Stimulated activated CD4-positive, alpha-beta T cell treated with anti-CD3 and anti-CD28 coated beads, Interleukin-1b, Interleukin-23, amount 100 ng/mL, for 1 hour (primary cell): ENCODE data around the gene OTOL1.
"Not testable (repeated sequence)": the region's sequence is repeated elsewhere in the genome, so short reads cannot be mapped to it uniquely, and the experiment has no call there.

ENCODE experiments used
- DNase-seq, 2 donors: peaks; one replicate each; pipeline ENCODE4 v3.0.0-alpha.2; 2020; ENCODE audit warnings: low read depth in 2 of 2

OTOL1 gene

DNA sequence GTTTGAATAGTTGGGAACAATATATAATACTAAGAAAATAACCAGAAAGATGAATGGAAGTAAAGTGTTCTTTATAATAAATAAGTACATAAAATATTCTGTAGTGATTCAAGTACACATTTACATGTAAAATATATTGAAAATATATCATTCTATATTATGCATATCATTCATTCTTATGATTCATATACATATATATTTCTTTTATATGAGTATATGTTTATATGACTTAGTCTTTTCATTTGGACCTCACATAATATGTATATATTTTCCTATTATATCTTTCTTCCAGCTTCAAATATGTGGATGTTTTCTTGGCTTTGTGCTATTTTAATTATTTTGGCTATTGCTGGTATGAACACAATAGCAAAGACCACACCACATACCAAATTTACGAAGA, at the start of gene OTOL1:
Gene OTOL1, plus strand, starts transcription at position 301 of the 400 bp plus-strand sequence. Its CDS starts 0 bp downstream, at position 301.
- no peak for DNase-seq

DNA sequence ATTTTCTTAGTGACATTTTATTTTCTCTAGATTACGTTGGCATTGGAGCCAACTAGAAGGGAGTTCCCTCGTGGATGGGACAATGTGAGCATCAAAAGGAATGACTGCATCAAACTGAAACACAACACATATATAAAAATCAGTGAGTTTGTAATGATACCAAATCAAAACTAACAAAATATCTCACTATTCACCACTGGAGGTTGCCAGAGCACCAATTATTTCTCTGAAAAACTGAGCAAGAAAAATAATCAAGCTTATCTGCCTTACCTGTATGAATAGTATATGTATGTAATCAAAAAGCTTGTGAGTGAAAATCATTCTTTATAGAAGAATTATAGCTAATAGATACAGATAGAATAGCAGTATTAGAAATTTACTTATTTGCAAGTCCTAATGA, 46.8 kb upstream of the OTOL1 start:
- DNase-seq: no peak

DNA sequence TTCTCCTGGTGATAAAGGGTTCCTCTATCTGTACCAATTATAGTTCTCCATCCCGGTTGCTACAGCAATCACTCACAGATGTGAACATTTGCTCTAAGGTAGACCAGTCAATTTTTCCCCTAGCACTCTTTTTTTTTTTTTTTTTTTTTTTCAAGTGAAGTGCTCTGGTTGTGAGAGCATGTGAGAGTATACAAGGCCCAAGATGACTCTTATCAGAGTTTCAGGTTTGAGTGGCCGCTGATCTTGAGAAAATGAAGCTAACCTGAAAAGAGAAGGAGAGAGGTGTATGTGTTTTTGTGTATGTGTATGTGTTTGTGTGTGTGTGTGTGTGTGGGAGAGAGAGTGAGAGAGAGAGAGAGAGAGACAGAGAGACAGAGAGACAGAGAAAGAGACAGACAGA, 44.4 kb upstream of the OTOL1 start:
- DNase-seq: no peak

DNA sequence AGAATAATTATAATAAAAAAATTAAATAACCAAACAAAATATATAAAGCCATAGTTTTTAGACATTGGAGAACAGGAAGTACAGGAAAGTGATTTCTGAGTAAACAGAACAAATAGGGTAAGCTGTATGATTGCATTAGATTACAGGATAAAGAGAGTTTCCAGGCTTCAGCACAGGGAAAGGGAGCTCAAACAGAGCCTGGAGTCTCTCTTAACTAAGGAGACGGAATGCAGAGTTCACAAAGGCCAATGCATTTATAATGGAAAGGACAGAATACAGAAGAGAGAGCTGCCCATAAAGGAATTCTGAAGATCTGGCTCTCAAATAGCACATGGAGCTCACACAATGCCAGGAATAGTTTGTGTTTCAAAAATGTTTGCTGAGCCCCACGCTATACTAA, 42.0 kb upstream of the OTOL1 start:
- no peak for DNase-seq

DNA sequence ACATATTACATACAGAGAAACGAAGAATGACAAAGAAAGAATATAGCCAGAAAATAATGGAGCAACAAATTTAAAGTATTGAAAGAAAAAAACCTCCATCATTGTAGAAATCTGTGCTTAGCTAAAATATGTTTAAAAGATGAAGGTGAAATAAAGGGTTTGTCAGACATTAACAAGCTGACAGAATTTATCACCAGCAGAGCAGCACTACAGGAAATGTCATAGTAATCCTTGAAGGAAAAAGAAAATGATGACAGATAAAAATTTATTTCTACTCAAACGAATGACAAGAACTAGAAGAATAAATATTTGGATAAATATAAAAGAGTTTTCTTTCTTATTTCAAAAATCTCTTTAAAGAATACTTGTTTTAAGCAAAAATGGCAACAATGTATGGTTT, 40.6 kb upstream of the OTOL1 start:
- no peak for DNase-seq

DNA sequence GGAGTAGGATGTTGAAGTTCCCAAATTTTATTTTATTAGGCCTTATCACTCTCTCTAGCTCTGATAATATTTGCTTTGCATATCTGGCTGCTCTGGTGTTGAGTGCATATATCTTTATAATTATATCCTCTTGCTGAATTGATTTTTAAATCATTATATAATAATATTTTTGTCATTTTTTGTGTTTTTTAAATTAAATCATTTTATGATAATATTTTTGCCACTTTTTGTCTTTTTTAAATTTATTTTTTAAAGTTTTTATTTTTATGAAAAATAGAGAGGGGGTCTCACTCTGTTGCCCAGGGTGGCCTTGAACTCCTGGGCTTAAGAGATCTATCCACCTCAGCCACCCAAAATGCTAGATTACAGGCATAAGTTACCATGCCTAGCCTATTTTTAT, 34.5 kb upstream of the OTOL1 start:
- no peak for DNase-seq

DNA sequence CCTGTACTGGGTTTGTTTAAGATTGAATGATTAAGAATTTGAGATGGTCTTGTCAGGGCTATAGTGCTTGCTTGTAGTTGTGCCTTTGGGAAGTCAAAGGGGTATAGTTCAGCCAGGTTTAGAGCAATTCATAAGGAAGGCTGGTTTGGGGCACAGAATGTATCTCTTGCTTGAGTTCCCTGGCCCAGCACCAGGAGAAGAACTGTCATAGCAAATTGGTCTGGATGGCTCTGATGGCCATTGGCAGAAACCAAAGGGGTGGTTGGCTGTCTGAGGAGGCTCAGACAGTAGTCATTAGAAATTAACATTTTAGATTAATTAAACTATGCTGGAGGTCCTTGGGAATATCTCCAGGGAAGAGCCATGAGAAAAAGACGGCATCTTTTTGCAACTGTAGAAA, 25.4 kb upstream of the OTOL1 start:
- no peak for DNase-seq

DNA sequence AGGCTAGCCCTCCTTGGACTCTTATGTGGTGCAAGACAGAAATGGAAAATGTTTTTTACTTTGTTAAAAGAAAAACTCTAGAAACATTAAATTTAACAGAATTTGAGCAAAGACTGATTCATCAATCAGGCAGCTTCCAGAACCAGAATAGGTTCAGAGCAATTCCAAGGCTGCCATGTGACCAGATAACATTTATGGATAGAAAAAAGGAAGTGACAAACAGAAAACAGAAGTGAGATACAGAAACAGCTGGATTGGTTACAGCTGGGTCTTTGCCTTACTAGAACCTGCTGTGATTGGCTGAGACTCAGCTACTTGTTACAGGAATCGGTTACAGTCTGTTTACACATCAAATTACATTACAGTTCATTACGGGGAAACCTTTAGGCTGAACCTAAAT, 22.5 kb upstream of the OTOL1 start:
- DNase-seq: no peak

DNA sequence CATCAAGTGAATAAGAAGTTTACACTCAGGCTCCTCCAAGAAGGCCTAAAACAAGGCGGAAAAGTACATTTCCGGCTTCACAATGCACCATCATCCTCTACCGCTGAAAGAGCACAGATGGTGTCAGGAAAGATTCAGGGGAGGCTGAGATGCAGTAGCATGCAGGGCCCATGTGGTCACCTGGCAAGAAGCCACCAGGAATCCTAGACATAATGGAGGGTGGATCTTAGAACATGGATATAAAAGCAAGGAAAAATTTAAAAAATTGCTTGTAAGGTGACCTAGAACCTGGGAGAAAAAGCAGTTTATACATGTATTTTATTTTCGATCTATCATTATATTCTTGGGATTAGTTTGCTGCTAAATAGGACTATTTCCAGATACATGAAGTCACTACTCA, 21.9 kb upstream of the OTOL1 start:
- no peak for DNase-seq

DNA sequence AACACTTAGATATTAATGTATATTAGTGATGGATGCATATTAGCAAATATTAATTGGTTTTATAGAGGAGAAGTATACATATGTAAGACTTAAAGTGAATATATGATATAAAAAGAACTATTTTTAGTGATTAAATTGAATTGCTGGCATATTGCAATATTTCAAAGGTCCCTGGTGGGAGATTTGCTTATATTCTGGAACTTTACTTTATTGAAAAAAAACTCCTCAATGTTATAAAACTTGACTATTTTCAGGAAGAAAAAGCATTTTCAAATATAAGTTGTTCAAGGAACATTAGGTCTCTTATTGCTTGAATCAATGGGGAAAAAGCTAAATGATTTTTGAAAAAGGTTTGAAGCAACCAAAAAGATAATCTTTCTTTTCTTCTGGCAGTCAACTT, 21.4 kb upstream of the OTOL1 start:
- no peak for DNase-seq

DNA sequence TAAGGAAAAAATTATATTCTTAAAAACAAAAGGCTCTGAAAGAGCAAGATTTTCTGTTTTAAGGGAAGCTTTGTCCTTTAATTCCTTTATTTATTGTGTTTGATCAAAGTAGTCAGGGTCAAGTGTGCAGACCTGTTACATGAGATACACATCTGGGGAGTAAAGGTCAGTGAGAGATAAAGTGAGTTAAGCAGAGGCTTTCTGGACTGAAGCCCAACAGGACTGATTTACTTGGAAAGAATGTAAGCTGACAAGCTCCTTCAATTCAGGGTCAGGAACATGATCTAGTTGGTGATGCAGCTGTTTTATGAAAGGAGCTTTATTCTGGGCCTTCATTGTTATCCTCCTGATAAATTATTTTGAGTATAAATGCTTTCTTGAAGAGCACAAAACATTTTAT, 20.7 kb upstream of the OTOL1 start:
- no peak for DNase-seq

DNA sequence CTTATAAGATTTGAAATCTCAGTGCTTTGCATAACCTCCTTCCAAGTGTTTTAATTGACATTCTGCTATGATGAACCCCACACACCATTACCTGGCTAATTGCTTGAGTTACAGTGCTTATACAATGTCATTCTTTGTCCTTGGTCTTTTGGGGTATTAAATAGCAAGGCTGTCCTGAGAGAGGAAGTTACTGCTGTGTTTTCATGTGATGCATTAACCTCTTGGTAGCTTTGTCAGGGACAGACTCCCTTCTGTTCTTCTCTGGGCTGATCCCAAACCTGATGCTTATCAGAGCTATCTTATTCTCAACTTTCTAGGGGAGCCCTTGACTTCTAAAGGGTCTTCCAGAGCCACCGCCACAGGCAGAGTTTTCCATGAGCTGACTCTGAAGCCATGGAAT, 12.4 kb upstream of the OTOL1 start:
- no peak for DNase-seq

DNA sequence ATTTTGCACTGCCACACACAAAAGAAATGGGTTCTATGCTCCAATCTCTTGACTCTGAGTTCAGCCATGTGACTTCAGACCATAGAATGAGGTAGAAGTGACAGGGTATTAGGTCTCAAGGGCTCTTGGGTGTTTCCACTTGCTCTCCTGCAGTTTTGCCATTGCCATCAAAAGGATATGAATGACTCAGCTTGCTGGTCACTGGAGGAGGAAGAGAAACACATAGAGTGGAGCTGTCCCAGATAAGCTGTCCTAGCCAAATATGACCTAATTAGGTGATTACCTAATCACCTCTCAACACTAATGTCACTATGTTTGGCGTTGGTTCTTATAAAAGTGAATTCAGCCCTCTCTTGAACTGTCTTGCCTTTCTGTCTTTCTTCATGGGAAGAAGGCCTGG, 8.3 kb upstream of the OTOL1 start:
- DNase-seq: not testable (repeated sequence)

DNA sequence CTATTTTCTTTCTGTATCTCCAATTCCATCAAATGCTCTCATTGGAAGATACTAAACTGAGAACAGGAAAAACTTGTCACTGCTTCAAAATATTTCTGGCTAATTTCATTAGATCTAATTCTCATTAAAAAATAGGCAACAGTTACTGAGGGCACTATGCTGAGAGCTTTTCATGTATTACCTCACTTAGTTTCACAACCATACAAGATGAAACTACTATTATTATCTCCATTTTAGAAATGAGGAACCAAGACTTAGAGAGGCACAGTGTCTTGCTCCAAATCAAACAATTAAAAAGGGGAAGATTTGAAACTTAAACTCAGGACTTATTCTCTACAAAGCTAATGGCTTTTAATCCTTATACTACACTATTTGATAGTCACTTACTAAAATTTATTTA, 7.2 kb upstream of the OTOL1 start:
- DNase-seq: no peak

DNA sequence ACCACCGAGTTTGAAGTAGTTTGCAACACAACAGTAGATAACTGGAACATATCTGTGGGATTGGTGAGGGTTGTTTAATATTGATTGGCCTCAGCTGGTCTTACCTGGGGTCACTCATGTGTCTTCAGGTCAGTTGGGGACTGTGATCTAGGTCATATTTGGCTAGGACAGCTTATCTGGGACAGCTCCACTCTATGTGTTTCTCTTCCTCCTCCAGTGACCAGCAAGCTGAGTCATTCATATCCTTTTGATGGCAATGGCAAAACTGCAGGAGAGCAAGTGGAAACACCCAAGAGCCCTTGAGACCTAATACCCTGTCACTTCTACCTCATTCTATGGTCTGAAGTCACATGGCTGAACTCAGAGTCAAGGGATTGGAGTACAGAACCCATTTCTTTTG, 5.8 kb upstream of the OTOL1 start:
- not testable (repeated sequence) for DNase-seq

DNA sequence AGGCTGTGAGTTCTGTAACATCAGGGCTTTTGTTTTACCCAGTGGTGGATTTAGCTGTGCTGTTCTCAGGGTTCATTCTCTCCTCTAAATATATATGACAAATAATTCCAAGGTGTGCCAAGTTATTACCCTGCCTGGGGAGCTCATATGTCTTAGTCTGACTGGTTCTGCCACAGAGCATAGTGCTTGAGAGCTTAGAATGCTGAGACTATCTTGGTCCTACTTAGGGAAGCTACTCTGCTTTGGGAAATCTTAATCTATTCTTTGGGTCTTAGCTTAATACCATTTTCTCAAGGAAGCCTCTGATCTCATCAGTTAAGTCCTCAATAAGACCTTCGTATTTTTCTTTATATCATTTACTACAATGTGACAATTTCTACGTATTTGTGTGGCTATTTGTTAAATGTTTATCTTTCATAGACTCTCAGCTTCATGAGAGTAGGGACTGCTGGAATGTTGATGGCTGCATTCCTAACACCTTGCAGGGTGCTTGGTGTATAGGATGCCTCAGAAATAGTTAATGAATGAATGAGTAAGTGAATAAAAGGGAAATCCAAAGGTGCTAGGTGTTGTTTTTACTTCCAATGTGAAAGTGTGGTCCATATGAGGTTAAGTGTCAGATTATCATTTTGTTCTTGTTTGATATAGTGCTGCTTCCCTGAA, 1.8 kb downstream of the OTOL1 start:
- DNase-seq: no peak

DNA sequence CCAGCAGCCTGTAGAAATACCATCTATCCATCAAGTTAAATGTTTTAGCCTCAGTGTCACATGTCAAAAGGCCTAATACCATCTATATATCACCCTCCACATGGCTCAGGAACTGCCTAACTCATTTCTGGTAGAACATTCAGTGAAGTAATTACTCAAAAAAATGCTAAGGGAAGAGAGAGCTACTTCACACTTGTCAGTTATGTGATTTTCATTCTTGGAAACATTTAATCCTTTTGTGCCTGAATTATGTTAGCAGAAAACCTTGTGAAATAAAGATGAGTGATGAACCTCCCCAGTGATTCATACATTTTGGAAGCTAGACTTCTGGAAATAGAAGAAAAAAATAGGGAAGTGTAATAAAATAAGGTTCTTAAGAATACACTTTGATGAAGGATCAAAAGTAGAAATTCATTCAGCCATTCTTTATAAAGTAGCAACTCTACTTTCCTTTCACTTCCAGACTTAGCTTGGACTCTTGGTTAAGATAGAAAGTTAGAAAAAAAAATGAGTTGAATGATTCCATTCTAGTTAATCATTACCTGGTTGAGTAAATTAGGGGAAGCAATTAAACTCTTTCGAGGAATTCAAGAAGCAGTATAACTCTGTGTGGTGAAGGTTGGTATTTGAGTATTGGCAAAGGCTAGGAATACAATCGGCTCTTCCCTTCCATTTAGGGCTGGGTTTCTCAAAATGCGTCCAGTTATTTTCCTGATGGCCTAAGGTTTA, 3.6 kb downstream of the OTOL1 start:
- DNase-seq: no peak

DNA sequence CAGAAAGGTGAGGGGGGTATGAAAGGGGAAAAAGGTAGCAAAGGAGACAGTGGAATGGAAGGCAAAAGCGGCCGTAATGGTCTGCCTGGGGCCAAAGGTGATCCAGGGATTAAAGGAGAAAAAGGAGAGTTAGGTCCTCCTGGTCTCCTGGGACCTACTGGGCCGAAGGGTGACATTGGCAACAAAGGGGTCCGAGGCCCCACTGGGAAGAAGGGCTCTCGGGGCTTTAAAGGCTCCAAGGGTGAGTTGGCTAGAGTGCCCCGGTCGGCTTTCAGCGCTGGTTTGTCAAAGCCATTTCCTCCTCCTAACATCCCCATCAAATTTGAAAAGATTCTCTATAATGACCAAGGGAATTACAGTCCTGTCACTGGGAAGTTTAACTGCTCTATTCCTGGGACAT, 6.7 kb downstream of the OTOL1 start:
- no peak for DNase-seq

DNA sequence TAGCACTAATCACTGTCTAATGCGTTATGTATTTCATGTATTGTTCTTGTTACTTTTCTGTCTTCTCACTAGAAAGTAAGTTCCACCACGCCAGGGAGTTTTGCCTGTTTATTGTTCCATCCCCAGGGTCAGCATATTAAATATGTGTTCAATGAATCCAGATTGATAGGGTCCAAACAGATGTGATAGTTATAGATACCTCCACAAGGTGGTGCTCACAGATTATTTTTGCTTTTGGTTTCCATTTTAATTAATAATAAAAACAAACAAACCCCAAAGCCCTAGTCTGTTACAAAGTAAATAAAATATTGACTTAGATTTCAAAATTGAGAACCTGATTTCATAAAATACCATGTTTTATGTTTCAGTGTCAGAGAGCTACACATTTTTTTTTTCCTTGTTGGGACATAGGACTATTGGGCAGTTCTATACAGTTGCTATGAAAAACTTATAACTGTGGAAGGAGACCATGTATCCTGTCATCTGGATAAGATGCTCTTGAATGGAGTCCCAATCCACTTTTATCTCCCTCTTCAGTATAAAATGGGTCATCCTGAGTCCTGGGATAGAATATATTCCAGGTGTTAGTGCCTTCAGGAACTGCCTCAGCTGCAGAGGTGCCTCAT, 12.4 kb downstream of the OTOL1 start:
- no peak for DNase-seq

DNA sequence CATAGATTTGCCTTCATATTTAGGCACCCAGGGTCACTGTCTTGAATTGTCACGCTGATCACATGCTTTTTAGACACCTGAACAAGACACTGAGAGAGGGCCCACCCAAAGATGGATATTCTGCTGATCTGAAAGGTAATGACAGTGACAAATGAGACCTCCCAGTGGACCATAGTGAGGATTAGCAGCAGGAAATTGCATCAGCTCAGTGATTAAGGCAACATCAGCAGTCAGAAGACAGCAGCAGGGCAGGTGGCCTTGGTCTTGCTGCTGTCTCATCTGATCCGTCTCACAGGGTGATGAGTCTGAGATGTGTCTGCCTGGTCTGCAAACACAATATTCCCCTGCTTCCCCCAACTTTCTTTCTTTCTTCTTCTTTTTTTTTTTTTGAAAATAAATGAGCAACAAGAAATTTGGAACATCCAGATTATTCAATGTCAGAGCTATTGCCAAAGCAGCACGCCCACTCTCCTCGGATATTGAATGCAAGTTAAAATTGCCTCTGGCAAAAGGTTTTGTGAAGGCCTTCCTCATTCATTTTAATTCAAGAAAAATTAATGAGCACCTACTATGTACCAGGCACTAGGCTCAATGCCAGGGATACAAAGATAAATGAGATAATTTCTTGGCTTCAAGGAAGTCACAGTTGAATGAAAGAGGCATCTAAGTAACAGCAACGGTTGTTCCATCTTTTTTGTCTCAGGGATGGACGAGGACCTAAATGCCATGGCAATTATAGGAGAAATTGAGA, 14.1 kb downstream of the OTOL1 start:
- DNase-seq: no peak

DNA sequence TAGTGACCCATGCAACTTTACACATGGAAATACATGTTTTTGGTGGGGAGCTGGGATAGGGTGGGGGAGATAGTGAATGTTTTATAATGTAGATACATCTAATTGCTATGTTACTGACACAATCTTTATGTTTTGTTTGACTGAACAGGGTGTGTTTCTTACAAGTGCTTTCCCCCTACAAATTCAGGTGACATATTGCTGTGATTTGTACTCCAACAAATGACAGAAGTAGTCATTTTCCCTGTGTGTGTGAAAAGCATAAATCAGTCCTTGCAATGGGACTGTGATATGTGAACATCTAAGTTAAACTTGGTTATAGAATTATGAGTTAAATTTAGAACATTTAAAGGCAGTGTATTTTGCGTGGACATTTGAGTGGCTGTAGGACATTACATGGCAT, 27.3 kb downstream of the OTOL1 start:
- DNase-seq: no peak

DNA sequence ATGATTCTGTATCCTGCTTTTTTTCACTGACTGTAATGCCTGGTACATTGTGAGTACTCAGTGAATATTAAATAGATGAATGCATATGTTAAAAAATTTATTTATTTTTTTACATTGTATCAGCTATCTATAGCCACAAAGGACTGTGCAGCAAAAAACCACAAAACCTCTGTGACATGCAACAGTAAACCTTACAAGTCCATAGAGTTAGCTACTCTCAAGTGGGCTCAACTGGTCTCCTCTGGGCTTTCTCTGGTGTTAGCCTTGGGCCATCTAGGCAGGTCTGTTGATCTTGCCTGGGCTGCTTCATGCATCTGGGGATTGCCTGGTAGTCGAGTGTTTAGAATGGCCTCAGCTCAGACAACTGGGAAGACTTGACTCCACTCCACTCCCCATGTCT, 35.3 kb downstream of the OTOL1 start:
- no peak for DNase-seq

DNA sequence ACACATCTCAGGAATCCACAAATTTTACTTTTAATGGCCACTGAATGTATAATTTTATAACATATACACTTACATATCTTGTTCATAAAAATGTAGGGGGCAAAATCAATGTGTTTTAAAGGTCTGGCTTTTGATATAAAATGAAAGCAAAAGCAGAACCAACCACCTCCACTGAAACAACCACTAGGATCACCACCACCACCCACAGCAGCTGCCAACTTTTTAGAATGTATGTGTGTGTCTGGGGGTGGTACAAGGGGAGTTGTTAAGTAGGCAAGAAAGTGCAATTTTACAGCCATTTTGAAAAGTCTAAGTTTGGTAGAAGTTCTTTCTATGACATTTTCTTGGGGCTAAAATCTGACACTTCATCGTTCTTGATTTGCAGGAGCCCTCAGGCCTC, 44.0 kb downstream of the OTOL1 start:
- DNase-seq: no peak
